ENCODE data around the gene LCTL.
"Not testable (repeated sequence)": the region's sequence is repeated elsewhere in the genome, so short reads cannot be mapped to it uniquely, and the experiment has no call there.

Gene LCTL

DNA sequence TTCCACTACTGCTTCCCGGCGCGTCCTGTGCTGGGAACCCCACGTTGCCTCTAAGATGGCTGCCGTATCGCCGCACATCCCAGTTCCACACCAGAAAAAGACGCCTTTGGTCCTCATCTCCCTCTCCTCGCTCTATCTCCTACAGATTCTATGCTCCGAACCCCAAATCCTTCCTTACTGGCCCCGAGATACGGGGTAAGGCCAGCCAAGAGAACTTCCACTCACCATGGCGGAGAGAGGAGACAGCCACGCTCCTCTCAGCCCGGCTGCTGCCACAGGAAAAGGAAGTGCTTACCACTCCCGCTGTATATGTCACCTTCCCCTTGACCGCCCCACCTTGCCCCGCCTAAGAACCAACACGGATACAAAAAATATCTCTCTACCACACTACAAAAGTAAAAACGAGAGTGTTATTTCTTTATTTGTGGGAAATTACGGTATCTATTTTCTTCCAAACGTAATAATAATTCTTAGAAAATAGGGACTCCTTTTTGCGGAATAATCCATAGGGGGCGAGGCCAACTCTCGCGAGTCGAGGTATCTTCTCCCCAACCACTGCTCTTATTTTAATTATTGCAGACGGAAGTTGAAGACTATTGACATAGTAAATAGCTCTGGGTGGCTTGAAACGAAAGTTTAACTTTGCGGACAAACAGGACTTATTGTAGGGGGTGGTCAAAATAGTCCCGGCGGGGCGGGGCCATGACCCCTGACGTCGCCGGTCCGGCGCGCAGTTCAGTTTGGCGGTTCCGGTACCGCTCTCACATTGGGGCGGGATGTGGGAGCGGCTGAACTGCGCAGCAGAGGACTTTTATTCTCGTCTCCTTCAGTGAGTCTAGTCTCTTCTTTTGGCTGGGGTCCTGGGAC lies 61.0 kb downstream of the LCTL start, which contains the start of the genes RPL4 and ZWILCH:
TSS of gene RPL4 (minus strand) at position 293 of the 867 bp plus-strand sequence. CDS start at position 228, 65 bp downstream.
TSS of gene ZWILCH (plus strand) at position 764 of the 867 bp plus-strand sequence. CDS start at position 777, 13 bp downstream.
- H3K9me2 ChIP-seq (ENCODE audit: low read depth, low read length), result no peaks in the 10 kb centered on the region
- H2AFZ ChIP-seq (ENCODE audit: low read length), result peak within 1 kb of the TSS; percentile 94; the same call in 1 of the 2 replicates
- H3K36me3 ChIP-seq (ENCODE audit: insufficient read depth, low read length), result peaks cover 51% of the 10 kb centered on the region

DNA sequence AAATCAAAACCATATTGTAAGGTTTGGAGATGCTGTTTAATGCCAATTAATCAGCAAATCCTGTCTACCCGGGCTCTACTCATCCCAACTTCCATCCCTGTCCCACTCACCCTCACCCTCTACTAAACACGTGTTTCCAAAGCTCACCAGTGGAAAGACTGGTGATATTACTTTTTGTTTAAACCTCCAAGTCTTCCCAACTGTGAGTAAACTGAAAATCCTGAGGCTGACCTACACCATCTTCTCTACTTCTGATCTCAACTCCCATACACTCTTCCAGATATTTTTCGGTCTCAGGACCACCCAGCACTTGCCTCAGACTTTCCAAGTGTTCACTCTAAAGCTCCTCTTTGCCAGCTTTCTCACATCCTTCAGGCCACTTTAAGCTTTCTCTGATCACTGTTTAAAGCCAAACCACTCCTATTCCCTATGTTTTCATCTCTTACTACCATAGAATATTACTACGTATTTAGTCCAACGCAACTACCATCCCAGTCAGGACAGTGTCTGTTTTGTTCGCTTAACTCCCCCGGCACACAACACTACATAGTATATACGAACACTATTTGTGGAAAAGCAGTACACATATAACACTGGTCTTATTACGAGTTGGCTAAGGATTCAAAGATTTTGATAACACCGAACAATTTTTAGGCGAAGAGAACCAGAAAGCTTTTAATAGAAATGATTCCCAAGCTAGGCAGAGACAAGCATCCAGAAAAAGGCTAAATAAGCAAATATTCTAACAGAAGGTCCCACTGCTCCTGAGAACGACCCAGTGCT lies 61.8 kb downstream of the LCTL start:
- no peaks in the 10 kb centered on the region for H3K27me3 ChIP-seq (ENCODE audit: insufficient read depth, low read length)
- H4K20me1 ChIP-seq (ENCODE audit: insufficient read depth, low read length), result no peaks in the 10 kb centered on the region
- peaks cover 21% of the 10 kb centered on the region for H3F3A ChIP-seq (ENCODE audit: insufficient read depth, low read length)
- TF ChIP-seq, protein P1, sequence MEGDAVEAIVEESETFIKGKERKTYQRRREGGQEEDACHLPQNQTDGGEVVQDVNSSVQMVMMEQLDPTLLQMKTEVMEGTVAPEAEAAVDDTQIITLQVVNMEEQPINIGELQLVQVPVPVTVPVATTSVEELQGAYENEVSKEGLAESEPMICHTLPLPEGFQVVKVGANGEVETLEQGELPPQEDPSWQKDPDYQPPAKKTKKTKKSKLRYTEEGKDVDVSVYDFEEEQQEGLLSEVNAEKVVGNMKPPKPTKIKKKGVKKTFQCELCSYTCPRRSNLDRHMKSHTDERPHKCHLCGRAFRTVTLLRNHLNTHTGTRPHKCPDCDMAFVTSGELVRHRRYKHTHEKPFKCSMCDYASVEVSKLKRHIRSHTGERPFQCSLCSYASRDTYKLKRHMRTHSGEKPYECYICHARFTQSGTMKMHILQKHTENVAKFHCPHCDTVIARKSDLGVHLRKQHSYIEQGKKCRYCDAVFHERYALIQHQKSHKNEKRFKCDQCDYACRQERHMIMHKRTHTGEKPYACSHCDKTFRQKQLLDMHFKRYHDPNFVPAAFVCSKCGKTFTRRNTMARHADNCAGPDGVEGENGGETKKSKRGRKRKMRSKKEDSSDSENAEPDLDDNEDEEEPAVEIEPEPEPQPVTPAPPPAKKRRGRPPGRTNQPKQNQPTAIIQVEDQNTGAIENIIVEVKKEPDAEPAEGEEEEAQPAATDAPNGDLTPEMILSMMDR (IDR thresholded peaks at IDR 0.05; ENCODE audit: low read length), result no peak
- no peak for TF ChIP-seq EZH2 (IDR thresholded peaks at IDR 0.05; ENCODE audit: borderline replicate concordance, low read length)
- H3K27ac ChIP-seq (ENCODE audit: low read depth, low read length, poor library complexity, severe bottlenecking), result peak overlapping the region; percentile 86
- H3K4me2 ChIP-seq (ENCODE audit: low read length), result peak overlapping the region; percentile 95
- H3K4me3 ChIP-seq (ENCODE audit: low read depth, low read length, poor library complexity, severe bottlenecking), result peak overlapping the region; percentile 96
- H3K79me2 ChIP-seq (ENCODE audit: insufficient read depth, low read length), result peaks cover 47% of the 10 kb centered on the region
- H3K9ac ChIP-seq (ENCODE audit: low read length), result peak overlapping the region; percentile 89
- H3K9me3 ChIP-seq (ENCODE audit: low read length), result no peaks in the 10 kb centered on the region
- peaks cover 39% of the 10 kb centered on the region for H3K4me1 ChIP-seq (ENCODE audit: insufficient read depth, low read length, severe bottlenecking)
- H3K9me2 ChIP-seq (ENCODE audit: low read depth, low read length), result no peaks in the 10 kb centered on the region
- H3K36me3 ChIP-seq (ENCODE audit: insufficient read depth, low read length), result peaks cover 59% of the 10 kb centered on the region
- no peak overlapping the region for H2AFZ ChIP-seq (ENCODE audit: low read length)

More for the DNA sequence above, 61.0 kb downstream of the LCTL start, which contains the start of the genes RPL4 and ZWILCH:
- peak within 1 kb of the TSS; percentile 86 for H3K27ac ChIP-seq (ENCODE audit: low read depth, low read length, poor library complexity, severe bottlenecking)
- H3K27me3 ChIP-seq (ENCODE audit: insufficient read depth, low read length), result no peaks in the 10 kb centered on the region
- H3K4me2 ChIP-seq (ENCODE audit: low read length), result peak within 1 kb of the TSS; percentile 95
- no peaks in the 10 kb centered on the region for H3K9me3 ChIP-seq (ENCODE audit: low read length)
- peak within 1 kb of the TSS; percentile 96 for H3K4me3 ChIP-seq (ENCODE audit: low read depth, low read length, poor library complexity, severe bottlenecking)
- H4K20me1 ChIP-seq (ENCODE audit: insufficient read depth, low read length), result no peaks in the 10 kb centered on the region
- no peak for TF ChIP-seq EZH2 (IDR thresholded peaks at IDR 0.05; ENCODE audit: borderline replicate concordance, low read length)
- TF ChIP-seq, protein P1 (IDR thresholded peaks at IDR 0.05; ENCODE audit: low read length), result no peak
- H3K79me2 ChIP-seq (ENCODE audit: insufficient read depth, low read length), result peaks cover 47% of the 10 kb centered on the region
- H3K4me1 ChIP-seq (ENCODE audit: insufficient read depth, low read length, severe bottlenecking), result peaks cover 39% of the 10 kb centered on the region
- peaks cover 16% of the 10 kb centered on the region for H3F3A ChIP-seq (ENCODE audit: insufficient read depth, low read length)
- peak within 1 kb of the TSS; percentile 89 for H3K9ac ChIP-seq (ENCODE audit: low read length)

DNA sequence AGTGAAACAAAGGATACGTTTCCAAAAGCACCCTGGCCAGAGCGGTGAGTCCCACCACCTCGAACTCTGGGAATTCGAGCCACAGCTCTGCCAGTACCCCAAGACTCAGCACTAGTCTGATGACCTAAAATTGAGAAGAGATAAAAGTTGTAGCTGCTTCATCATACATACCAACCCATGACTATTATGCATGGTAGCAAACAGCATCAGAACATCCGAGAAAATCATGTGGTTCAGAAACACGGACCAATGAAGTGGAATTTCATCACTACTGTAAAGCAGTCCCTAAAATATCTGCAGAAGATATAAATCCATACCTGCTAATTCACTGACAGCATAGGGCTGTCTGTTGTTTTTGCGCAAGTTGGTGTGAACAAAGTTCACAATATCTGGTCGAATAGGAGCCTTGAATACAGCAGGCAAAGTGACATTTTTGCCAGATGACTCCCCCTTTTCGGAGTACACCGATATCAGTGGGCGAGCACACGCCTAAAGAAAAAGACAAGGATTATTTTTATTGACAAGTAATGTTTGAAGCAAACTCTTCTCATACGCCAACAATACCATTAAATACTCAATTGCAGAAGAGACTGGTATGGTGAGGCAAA lies 62.7 kb downstream of the LCTL start:
- H3K9me2 ChIP-seq (ENCODE audit: low read depth, low read length); H3K27me3 ChIP-seq (ENCODE audit: insufficient read depth, low read length); H4K20me1 ChIP-seq (ENCODE audit: insufficient read depth, low read length); H3K9me3 ChIP-seq (ENCODE audit: low read length); H2AFZ ChIP-seq (ENCODE audit: low read length): not testable (repeated sequence)
- Histone ChIP-seq H3F3A (ENCODE audit: insufficient read depth, low read length) (peaks cover 28% of the 10 kb centered on the region), H3K27ac (ENCODE audit: low read depth, low read length, poor library complexity, severe bottlenecking) (peak overlapping the region; percentile 86), H3K36me3 (ENCODE audit: insufficient read depth, low read length) (peaks cover 63% of the 10 kb centered on the region), H3K9ac (ENCODE audit: low read length) (peak overlapping the region; percentile 89), H3K4me1 (ENCODE audit: insufficient read depth, low read length, severe bottlenecking) (peaks cover 39% of the 10 kb centered on the region), H3K79me2 (ENCODE audit: insufficient read depth, low read length) (peaks cover 47% of the 10 kb centered on the region), H3K4me3 (ENCODE audit: low read depth, low read length, poor library complexity, severe bottlenecking) (peak overlapping the region; percentile 96), H3K4me2 (ENCODE audit: low read length) (peak overlapping the region; percentile 95)

All from OCI-LY1 (cell line).